Keratinocyte (primary cell): ENCODE data around the gene TNC.

ENCODE experiments used
- EZH2 ChIP-seq: IDR thresholded peaks from one replicate; pipeline ENCODE4 v1.6.1; 2012; ENCODE audit warnings: inconsistent platforms, mild to moderate bottlenecking, low read length, moderate library complexity
- TF ChIP-seq, protein P1 (sequence below), 3 experiments: IDR thresholded peaks in 1 of 3; conservative IDR thresholded peaks in 1 of 3; optimal IDR thresholded peaks in 1 of 3; 2 replicates in 2 of 3; 3 replicates in 1 of 3; pipeline versions ENCODE3 to v1.5.1; 2011; ENCODE audit warnings: low read length in 3 of 3, mild to moderate bottlenecking in 3 of 3, moderate library complexity in 2 of 3, control low read depth in 1 of 3, inconsistent platforms in 1 of 3; ENCODE audit not compliant: insufficient read depth in 2 of 3; ENCODE audit errors: extremely low read depth in 1 of 3

DNA sequence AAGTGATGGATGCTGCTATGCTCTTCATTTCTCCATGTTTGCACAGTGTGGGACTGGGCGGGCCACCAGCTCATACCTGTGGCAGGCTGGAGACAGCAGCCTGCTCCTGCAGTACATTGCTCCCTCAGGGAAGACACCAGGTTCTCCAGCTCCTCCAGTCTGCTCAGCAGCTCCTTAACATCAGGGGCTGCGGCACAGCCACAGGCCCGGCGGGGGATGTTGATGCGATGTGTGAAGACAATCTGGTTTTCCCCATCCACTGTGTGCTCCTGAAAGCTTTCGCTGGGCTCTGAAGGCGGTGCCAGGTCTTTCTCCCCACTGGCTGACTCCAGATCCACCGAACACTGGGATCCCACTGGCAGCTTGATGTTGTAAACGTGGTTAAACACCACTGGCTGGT, 27.5 kb downstream of the TNC start:
- TF ChIP-seq, protein P1, sequence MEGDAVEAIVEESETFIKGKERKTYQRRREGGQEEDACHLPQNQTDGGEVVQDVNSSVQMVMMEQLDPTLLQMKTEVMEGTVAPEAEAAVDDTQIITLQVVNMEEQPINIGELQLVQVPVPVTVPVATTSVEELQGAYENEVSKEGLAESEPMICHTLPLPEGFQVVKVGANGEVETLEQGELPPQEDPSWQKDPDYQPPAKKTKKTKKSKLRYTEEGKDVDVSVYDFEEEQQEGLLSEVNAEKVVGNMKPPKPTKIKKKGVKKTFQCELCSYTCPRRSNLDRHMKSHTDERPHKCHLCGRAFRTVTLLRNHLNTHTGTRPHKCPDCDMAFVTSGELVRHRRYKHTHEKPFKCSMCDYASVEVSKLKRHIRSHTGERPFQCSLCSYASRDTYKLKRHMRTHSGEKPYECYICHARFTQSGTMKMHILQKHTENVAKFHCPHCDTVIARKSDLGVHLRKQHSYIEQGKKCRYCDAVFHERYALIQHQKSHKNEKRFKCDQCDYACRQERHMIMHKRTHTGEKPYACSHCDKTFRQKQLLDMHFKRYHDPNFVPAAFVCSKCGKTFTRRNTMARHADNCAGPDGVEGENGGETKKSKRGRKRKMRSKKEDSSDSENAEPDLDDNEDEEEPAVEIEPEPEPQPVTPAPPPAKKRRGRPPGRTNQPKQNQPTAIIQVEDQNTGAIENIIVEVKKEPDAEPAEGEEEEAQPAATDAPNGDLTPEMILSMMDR (optimal IDR thresholded peaks at IDR 0.05 in 1 of 3, IDR thresholded peaks at IDR 0.05 in 1 of 3, conservative IDR thresholded peaks at IDR 0.05 in 1 of 3; ENCODE audit: extremely low read depth in 1 of 3, insufficient read depth in 2 of 3, low read length in 3 of 3) = no peak
- TF ChIP-seq EZH2 = no peak
